ENCODE data around the gene SLK. TPM values are rescaled to one million over a fixed set of nuclear protein-coding genes. Genes with fewer than 3 reads are reported as not detected.

The SLK gene
- total RNA-seq, 1 donor, result 48.8 TPM

GRCh38 chr10:104038537-104038936, 71.6 kb downstream of the SLK start:
- H3K4me3 ChIP-seq (ENCODE audit: low read depth, low read length), result no peak overlapping the region
- no peak for TF ChIP-seq CTCF (IDR thresholded peaks at IDR 0.05; ENCODE audit: insufficient read depth, low read depth, low read length)
- DNase-seq (ENCODE audit: low read depth), result no peak

GRCh38 chr10:104038958-104039752, 72.2 kb downstream of the SLK start:
- no peak for DNase-seq (ENCODE audit: low read depth)
- no peak overlapping the region for H3K4me3 ChIP-seq (ENCODE audit: low read depth, low read length)
- no peak for TF ChIP-seq CTCF (IDR thresholded peaks at IDR 0.05; ENCODE audit: insufficient read depth, low read depth, low read length)

- TF ChIP-seq CTCF (IDR thresholded peaks at IDR 0.05; ENCODE audit: insufficient read depth, low read depth, low read length), result no peak
- DNase-seq (ENCODE audit: low read depth), result no peak
- H3K4me3 ChIP-seq (ENCODE audit: low read depth, low read length), result no peak overlapping the region
Measured at GRCh38 chr10:104040382-104040781, 73.4 kb downstream of the SLK start.

GRCh38 chr10:104040862-104041789, 74.2 kb downstream of the SLK start:
- no peak overlapping the region for H3K4me3 ChIP-seq (ENCODE audit: low read depth, low read length)
- TF ChIP-seq CTCF (IDR thresholded peaks at IDR 0.05; ENCODE audit: insufficient read depth, low read depth, low read length), result no peak
- no peak for DNase-seq (ENCODE audit: low read depth)

- DNase-seq (ENCODE audit: low read depth), result no peak
- H3K4me3 ChIP-seq (ENCODE audit: low read depth, low read length), result no peak overlapping the region
- no peak for TF ChIP-seq CTCF (IDR thresholded peaks at IDR 0.05; ENCODE audit: insufficient read depth, low read depth, low read length)
Measured at GRCh38 chr10:104041891-104042535, 75.1 kb downstream of the SLK start.

- no peak overlapping the region for H3K4me3 ChIP-seq (ENCODE audit: low read depth, low read length)
- no peak for TF ChIP-seq CTCF (IDR thresholded peaks at IDR 0.05; ENCODE audit: insufficient read depth, low read depth, low read length)
- no peak for DNase-seq (ENCODE audit: low read depth)
Measured at GRCh38 chr10:104043185-104043830, 76.4 kb downstream of the SLK start.

Data from fibroblast of villous mesenchyme (primary cell).